IMR-90 (cell line): ENCODE measurements around the gene BCLAF1. TPM values are rescaled to one million over a fixed set of nuclear protein-coding genes. Genes with fewer than 3 reads are reported as not detected.

ENCODE experiments used
- ATAC-seq: fragments of 200-7000 bp; cut with Tn5 transposase; 2 replicates; pipeline ENCODE4 v1.9.1; 2020; ENCODE audit warnings: low read depth, mild to moderate bottlenecking, moderate library complexity
- BruUV-seq: library from RNA; stranded (reverse); fragments of 400-500 nt; replicated peaks from 2 replicates; lab custom pipeline; 2021; lab: Mats Ljungman, UMichigan
- CTCF ChIA-PET: fragments of 300-600 bp; formaldehyde crosslinking; extraction: SDS; loops from one replicate; lab custom pipeline; 2021; ENCODE audit warnings: antibody characterized with exemption; lab: Yijun Ruan, JAX
- POLR2A ChIA-PET: fragments of 300-600 bp; sonication (Branson Sonifier 250); formaldehyde crosslinking; loops from one replicate; lab custom pipeline; 2022; ENCODE audit warnings: antibody characterized with exemption; ENCODE audit not compliant: unreplicated experiment; lab: Charles Lee
- DNase-seq: peaks from one replicate; pipeline ENCODE4 v3.0.0; 2013
- H2AFZ ChIP-seq: replicated peaks from 2 replicates; pipeline ENCODE3; 2013; ENCODE audit warnings: low read length, mild to moderate bottlenecking; ENCODE audit not compliant: poor library complexity
- H2AK5ac ChIP-seq: 2 replicates; pipeline ENCODE4 v1.6.1; 2013; ENCODE audit warnings: low read depth, low read length, inconsistent platforms
- H2AK9ac ChIP-seq: replicated peaks from 2 replicates; pipeline ENCODE3; 2013; ENCODE audit warnings: mild to moderate bottlenecking, low read depth, low read length, moderate library complexity; ENCODE audit not compliant: poor library complexity
- H2BK120ac ChIP-seq: 2 replicates; pipeline ENCODE4 v1.6.1; 2013; ENCODE audit warnings: low read depth, low read length, inconsistent platforms
- H2BK15ac ChIP-seq: 3 replicates; pipeline ENCODE4 v1.6.1; 2013; ENCODE audit warnings: low read depth, low read length, inconsistent platforms
- H2BK20ac ChIP-seq: 2 replicates; pipeline ENCODE4 v1.6.1; 2013; ENCODE audit warnings: low read depth, mild to moderate bottlenecking, inconsistent platforms, low read length, moderate library complexity
- H2BK5ac ChIP-seq: 2 replicates; pipeline ENCODE4 v1.6.1; 2013; ENCODE audit warnings: mild to moderate bottlenecking, low read depth, low read length, inconsistent platforms; ENCODE audit not compliant: poor library complexity, severe bottlenecking
- H3K14ac ChIP-seq: replicated peaks from 2 replicates; pipeline ENCODE4 v1.6.1; 2013; ENCODE audit warnings: low read depth, low read length, inconsistent platforms
- H3K18ac ChIP-seq: 2 replicates; pipeline ENCODE4 v1.6.1; 2013; ENCODE audit warnings: low read depth, low read length, control low read depth
- H3K23ac ChIP-seq: 2 replicates; pipeline ENCODE4 v1.6.1; 2013; ENCODE audit warnings: low read depth, low read length, inconsistent platforms
- H3K27ac ChIP-seq: 2 replicates; pipeline ENCODE4 v1.5.1; 2013; ENCODE audit warnings: mild to moderate bottlenecking, control low read depth, low read length; ENCODE audit not compliant: insufficient read depth
- H3K27me3 ChIP-seq: 2 replicates; pipeline ENCODE4 v1.6.1; 2013; ENCODE audit warnings: low read length; ENCODE audit not compliant: control insufficient read depth, insufficient read depth
- H3K36me3 ChIP-seq: 2 replicates; pipeline ENCODE4 v1.6.1; 2013; ENCODE audit warnings: low read length, mixed read lengths; ENCODE audit not compliant: control insufficient read depth, insufficient read depth
- H3K4ac ChIP-seq: 2 replicates; pipeline ENCODE4 v1.6.1; 2013; ENCODE audit warnings: low read depth, low read length, inconsistent platforms
- H3K4me1 ChIP-seq: 2 replicates; pipeline ENCODE4 v1.6.1; 2013; ENCODE audit warnings: low read length, mixed read lengths; ENCODE audit not compliant: control insufficient read depth, insufficient read depth
- H3K4me2 ChIP-seq: 2 replicates; pipeline ENCODE4 v1.6.1; 2013; ENCODE audit warnings: low read depth, mild to moderate bottlenecking, control low read depth, low read length, moderate library complexity
- H3K4me3 ChIP-seq: 2 replicates; pipeline ENCODE4 v1.5.1; 2013; ENCODE audit warnings: low read depth, mild to moderate bottlenecking, control low read depth, low read length, moderate library complexity; ENCODE audit not compliant: insufficient read depth
- H3K56ac ChIP-seq: 2 replicates; pipeline ENCODE4 v1.6.1; 2013; ENCODE audit warnings: low read length, inconsistent platforms; ENCODE audit not compliant: insufficient read depth; ENCODE audit errors: extremely low read depth
- H3K79me1 ChIP-seq, 2 experiments: 2 replicates each; pipeline ENCODE4 v1.6.1; 2013; ENCODE audit warnings: low read length in 2 of 2, inconsistent platforms in 1 of 2, low read depth in 1 of 2
- H3K9ac ChIP-seq: 2 replicates; pipeline ENCODE4 v1.6.1; 2013; ENCODE audit warnings: low read depth, low read length, control low read depth
- H3K9me1 ChIP-seq: 2 replicates; pipeline ENCODE4 v1.6.1; 2013; ENCODE audit warnings: low read length, inconsistent platforms; ENCODE audit not compliant: insufficient read depth
- H3K9me3 ChIP-seq: 2 replicates; pipeline ENCODE4 v1.6.1; 2013; ENCODE audit warnings: low read length; ENCODE audit not compliant: control insufficient read depth, insufficient read depth
- H4K20me1 ChIP-seq: 2 replicates; pipeline ENCODE4 v1.6.1; 2013; ENCODE audit warnings: low read length, inconsistent platforms; ENCODE audit not compliant: insufficient read depth
- H4K5ac ChIP-seq: 2 replicates; pipeline ENCODE4 v1.6.1; 2013; ENCODE audit warnings: mild to moderate bottlenecking, low read depth, low read length, control low read depth
- H4K8ac ChIP-seq, 2 experiments: 2 replicates each; pipeline ENCODE4 v1.6.1; 2013; ENCODE audit warnings: low read depth in 2 of 2, low read length in 2 of 2, control low read depth in 1 of 2, inconsistent platforms in 1 of 2
- H4K91ac ChIP-seq: 2 replicates; pipeline ENCODE4 v1.6.1; 2013; ENCODE audit warnings: low read depth, low read length, inconsistent platforms; ENCODE audit not compliant: insufficient read depth
- CEBPB ChIP-seq: IDR thresholded peaks from 2 replicates; pipeline ENCODE4 v1.6.1; 2012; ENCODE audit warnings: low read depth, low read length, improper control_type of control experiment
- NFE2L2 ChIP-seq: fragments of 150-350 bp; IDR thresholded peaks from 2 replicates; pipeline ENCODE4 v1.6.1; 2016; ENCODE audit warnings: low read depth, mild to moderate bottlenecking, low read length
- RAD21 ChIP-seq: IDR thresholded peaks from 2 replicates; pipeline ENCODE4 v1.6.1; 2012; ENCODE audit warnings: low read length, improper control_type of control experiment
- RFX5 ChIP-seq: IDR thresholded peaks from 2 replicates; pipeline ENCODE4 v1.8.0; 2012; ENCODE audit warnings: low read depth, mild to moderate bottlenecking, low read length, moderate library complexity
- WGBS, 2 experiments: methylation state at CpG; one replicate each; pipeline versions ENCODE4 v1.1.5 to v1.1.7; 2013; ENCODE audit warnings: missing lambda C conversion rate in 2 of 2; ENCODE audit not compliant: insufficient read length in 1 of 2; ENCODE audit errors: extremely low coverage in 2 of 2; 5-methylcytosine and 5-hydroxymethylcytosine counted together
- dilution Hi-C: fragments of 300-500 bp; cut with HindIII; formaldehyde crosslinking; loops from one replicate; pipeline ENCODE4 v1.14.3; 2018; ENCODE audit warnings: low sequenced_read_pairs; ENCODE audit not compliant: unreplicated experiment
- in situ Hi-C: fragments of 300-500 bp; cut with MboI; formaldehyde crosslinking; loops from 3 replicates; pipeline ENCODE4 v1.14.3; 2019; ENCODE audit warnings: low sequenced_read_pairs, inconsistent platforms, mixed read lengths
- intact Hi-C: fragments of 100-400 bp; cut with micrococcal nuclease; formaldehyde crosslinking; loops from 2 replicates; pipeline ENCODE4 v1.10.0; 2022
- polyA plus RNA-seq, 3 experiments: library from polyadenylated mRNA; depleted of rRNA; stranded (reverse); fragments of >200 nt; gene quantifications; 2 replicates each; pipeline ENCODE4 v1.2.3, GENCODE V29; 2012; ENCODE audit warnings: low replicate concordance in 1 of 3
- total RNA-seq: library from RNA; depleted of rRNA; stranded (reverse); fragments of >200 nt; gene quantifications from 2 replicates; pipeline ENCODE4 v1.2.3, GENCODE V29; 2012

The BCLAF1 gene
- total and polyA plus RNA-seq, 2 of the 4 experiments (the other 2 are of a cell fraction), result 34.0 to 141 TPM

DNA sequence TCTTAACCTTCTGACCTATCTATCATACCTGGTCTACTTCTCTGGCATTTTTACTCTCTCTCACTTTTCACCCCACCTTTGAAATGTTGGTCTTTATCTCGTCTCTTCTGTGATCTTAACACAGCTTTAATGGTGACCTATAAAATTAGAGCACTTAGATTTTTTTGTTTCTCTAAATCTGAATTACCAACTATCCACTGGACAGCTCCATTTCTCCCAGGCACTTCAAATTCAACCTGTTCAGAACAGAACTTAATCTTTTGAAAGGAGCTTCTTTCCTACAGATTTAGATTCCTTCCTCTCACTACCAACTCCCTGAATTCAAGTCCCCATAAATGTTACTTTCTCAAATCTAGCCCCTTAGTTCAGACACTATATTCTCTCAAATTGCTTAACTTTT is 24.5 kb downstream of the BCLAF1 start:
- DNase-seq (no peak), ATAC-seq (no peak)
- peaks cover 3% of the 10 kb centered on the region; the same call in 1 of the 2 replicates for H3K4me1 ChIP-seq
- H3K14ac ChIP-seq, result no peak overlapping the region
- no peaks in the 10 kb centered on the region for H3K9me3 ChIP-seq
- H3K56ac ChIP-seq, result no peak overlapping the region
- no peak overlapping the region for H2BK20ac ChIP-seq
- no peak overlapping the region for H3K18ac ChIP-seq
- no peak overlapping the region for H3K4ac ChIP-seq
- peaks cover 35% of the 10 kb centered on the region for H3K36me3 ChIP-seq
- in situ Hi-C loops, result no loop called here
- no peak overlapping the region for H2AK5ac ChIP-seq
- no peak overlapping the region for H2BK5ac ChIP-seq
- H4K5ac ChIP-seq, result no peak overlapping the region
- H2AFZ ChIP-seq, result no peak overlapping the region
- dilution Hi-C loops, result no loop called here
- WGBS, 2 experiments, result no CpG with 5 or more reads among the region's 1 CpG
- H2AK9ac ChIP-seq, result no peak overlapping the region
- TF ChIP-seq NFE2L2, result no peak
- no peak for TF ChIP-seq CEBPB
- no peak for TF ChIP-seq RFX5
- no peak for TF ChIP-seq RAD21
- H3K23ac ChIP-seq, result no peak overlapping the region
- no peak overlapping the region for H4K8ac ChIP-seq
- H3K9me1 ChIP-seq, result 0 out of 2 replicates have a peak, but pooled peaks cover 2% of the 10 kb centered on the region
- no peak overlapping the region for H3K4me3 ChIP-seq
- intact Hi-C loops, result no loop called here
- H3K27ac ChIP-seq, result no peak overlapping the region
- H3K27me3 ChIP-seq, result no peaks in the 10 kb centered on the region
- H4K91ac ChIP-seq, result no peak overlapping the region
- BruUV-seq, result no TSS peak
- no peak overlapping the region for H2BK120ac ChIP-seq
- no peak overlapping the region for H2BK15ac ChIP-seq
- H3K79me1 ChIP-seq, result peaks cover 10 to 38% of the 10 kb centered on the region in 2 experiments; a peak in 3 of 4 replicates
- no peak overlapping the region for H3K4me2 ChIP-seq
- no peak overlapping the region for H3K9ac ChIP-seq
- POLR2A ChIA-PET, result no interaction called here
- CTCF ChIA-PET, result no interaction called here
- peaks cover 21% of the 10 kb centered on the region for H4K20me1 ChIP-seq
